HG03039 (cell line): Measurements from ENCODE around the gene ARL4C.

Experiments
- ATAC-seq: cut with Tn5 transposase; IDR thresholded peaks from one replicate; pipeline ENCODE4 v1.9.1; 2021; ENCODE audit warnings: mild to moderate bottlenecking, moderate library complexity; ENCODE audit not compliant: unreplicated experiment

Gene ARL4C

GRCh38 chr2:234448506-234449184 is 48.2 kb downstream of the ARL4C start:
- no peak for ATAC-seq

- ATAC-seq, result no peak
These were observed 48.9 kb downstream of the ARL4C start for GRCh38 chr2:234447963-234448362.

- ATAC-seq, result no peak
These were observed 49.7 kb downstream of the ARL4C start for GRCh38 chr2:234447189-234447588.

- peak; percentile 85 for ATAC-seq
These were observed 50.3 kb downstream of the ARL4C start for GRCh38 chr2:234446404-234447076.

- ATAC-seq, result no peak
These were observed 52.0 kb downstream of the ARL4C start for GRCh38 chr2:234444893-234445292.

GRCh38 chr2:234444242-234444730 is 52.6 kb downstream of the ARL4C start:
- ATAC-seq, result no peak
